ENCODE measurements around the gene ITGB4. TPM values are rescaled to one million over a fixed set of nuclear protein-coding genes. Genes with fewer than 3 reads are reported as not detected.
A peak's percentile ranks its signal among the peaks of the same experiment; 100 is the strongest.

ITGB4 gene
- total RNA-seq, 2 donors from 2014 or later, result 3.4 to 5.1 TPM

DNA sequence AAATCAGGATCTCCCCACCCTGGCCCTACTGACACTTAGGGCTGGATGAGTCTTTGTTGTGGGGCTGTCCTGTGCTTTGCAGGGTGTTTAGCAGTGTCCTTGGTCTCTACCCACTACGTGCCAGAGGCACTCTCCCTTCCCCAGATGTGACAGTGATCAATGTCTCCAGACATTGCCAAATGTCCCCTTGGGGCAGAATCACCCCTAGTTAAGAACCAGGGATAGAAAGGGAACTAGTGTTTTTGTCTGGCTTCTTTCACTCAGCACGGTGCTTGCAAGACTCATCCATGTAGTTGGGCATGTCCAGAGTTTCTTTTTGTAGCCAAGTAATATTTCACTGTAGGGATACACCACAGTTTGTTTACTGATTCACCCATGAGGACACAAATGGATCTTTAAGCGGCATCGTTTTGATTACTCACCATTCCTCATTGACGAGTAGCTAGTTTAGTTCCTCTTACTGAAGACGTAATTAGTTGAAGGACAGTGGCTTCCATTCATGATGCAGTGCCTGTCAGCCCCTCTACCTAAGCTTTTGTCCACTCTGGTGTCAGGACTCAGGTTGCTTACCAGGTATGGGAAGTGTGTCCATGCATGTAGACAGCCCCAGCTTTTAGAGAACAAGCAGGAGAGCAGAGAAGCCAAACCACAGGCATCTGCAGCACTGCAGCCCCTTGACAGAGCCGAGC, 26.0 kb upstream of the ITGB4 start:
- H3K27ac ChIP-seq (ENCODE audit: low read depth, low read length), result no peak overlapping the region
- peaks cover 77% of the 10 kb centered on the region for H3K36me3 ChIP-seq (ENCODE audit: control insufficient read depth, insufficient read depth, low read length)
- H3K9me3 ChIP-seq (ENCODE audit: control insufficient read depth, low read length), result no peaks in the 10 kb centered on the region
- no peak overlapping the region for H3K4me3 Mint-ChIP-seq
- H3K27ac Mint-ChIP-seq, result no peak overlapping the region
- peaks cover 30% of the 10 kb centered on the region for H3K4me1 Mint-ChIP-seq
- 94 to 98% methylated on average over 6 to 7 of the region's 7 CpGs for WGBS, 2 experiments (ENCODE audit: insufficient coverage in 1 of 2, insufficient read length in 1 of 2)
- no peaks in the 10 kb centered on the region for H3K27me3 ChIP-seq (ENCODE audit: control insufficient read depth, insufficient read depth, low read length, poor library complexity, severe bottlenecking)
- H3K27me3 Mint-ChIP-seq (ENCODE audit: insufficient read depth), result no peaks in the 10 kb centered on the region
- no peak for DNase-seq
- H3K9me3 Mint-ChIP-seq, result no peaks in the 10 kb centered on the region
- no peak overlapping the region for H3K4me3 ChIP-seq (ENCODE audit: low read length)
- H3K9ac ChIP-seq (ENCODE audit: extremely low read depth, low read length, poor library complexity, severe bottlenecking), result no peak overlapping the region
- peaks cover 58% of the 10 kb centered on the region for H3K36me3 Mint-ChIP-seq (ENCODE audit: low read depth)
- TF ChIP-seq, protein P1, sequence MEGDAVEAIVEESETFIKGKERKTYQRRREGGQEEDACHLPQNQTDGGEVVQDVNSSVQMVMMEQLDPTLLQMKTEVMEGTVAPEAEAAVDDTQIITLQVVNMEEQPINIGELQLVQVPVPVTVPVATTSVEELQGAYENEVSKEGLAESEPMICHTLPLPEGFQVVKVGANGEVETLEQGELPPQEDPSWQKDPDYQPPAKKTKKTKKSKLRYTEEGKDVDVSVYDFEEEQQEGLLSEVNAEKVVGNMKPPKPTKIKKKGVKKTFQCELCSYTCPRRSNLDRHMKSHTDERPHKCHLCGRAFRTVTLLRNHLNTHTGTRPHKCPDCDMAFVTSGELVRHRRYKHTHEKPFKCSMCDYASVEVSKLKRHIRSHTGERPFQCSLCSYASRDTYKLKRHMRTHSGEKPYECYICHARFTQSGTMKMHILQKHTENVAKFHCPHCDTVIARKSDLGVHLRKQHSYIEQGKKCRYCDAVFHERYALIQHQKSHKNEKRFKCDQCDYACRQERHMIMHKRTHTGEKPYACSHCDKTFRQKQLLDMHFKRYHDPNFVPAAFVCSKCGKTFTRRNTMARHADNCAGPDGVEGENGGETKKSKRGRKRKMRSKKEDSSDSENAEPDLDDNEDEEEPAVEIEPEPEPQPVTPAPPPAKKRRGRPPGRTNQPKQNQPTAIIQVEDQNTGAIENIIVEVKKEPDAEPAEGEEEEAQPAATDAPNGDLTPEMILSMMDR (conservative IDR thresholded peaks at IDR 0.05), result no peak
- peaks cover 8% of the 10 kb centered on the region for H3K4me1 ChIP-seq (ENCODE audit: control insufficient read depth, insufficient read depth, low read length)

DNA sequence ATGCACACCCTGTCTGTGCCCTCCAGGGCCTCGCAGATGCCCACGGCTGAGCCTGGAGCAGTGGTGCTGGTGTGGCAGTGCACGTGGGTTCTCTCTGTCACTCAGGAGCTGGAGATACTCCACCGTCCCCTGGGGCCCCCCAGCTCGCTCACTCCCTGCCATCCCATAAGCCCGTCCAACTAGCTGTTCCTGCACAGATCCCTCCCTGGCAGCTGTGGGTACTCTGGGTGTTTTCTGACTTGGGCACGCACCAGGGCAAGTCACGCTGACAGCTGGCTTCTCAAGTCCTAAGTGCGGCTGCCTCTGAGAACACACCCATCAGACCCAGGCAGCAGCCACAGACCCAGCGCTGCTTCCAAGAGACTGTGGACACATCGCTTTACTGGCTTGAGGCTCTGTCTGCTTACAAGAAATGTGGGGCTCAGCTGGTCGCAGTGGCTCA, 25.4 kb upstream of the ITGB4 start:
- H3K36me3 Mint-ChIP-seq (ENCODE audit: low read depth), result peaks cover 58% of the 10 kb centered on the region
- H3K27me3 Mint-ChIP-seq (ENCODE audit: insufficient read depth), result no peaks in the 10 kb centered on the region
- Histone ChIP-seq H3K4me1 (ENCODE audit: control insufficient read depth, insufficient read depth, low read length) (peaks cover 8% of the 10 kb centered on the region), H3K9me3 (ENCODE audit: control insufficient read depth, low read length) (no peaks in the 10 kb centered on the region), H3K27ac (ENCODE audit: low read depth, low read length) (no peak overlapping the region), H3K27me3 (ENCODE audit: control insufficient read depth, insufficient read depth, low read length, poor library complexity, severe bottlenecking) (no peaks in the 10 kb centered on the region), H3K36me3 (ENCODE audit: control insufficient read depth, insufficient read depth, low read length) (peaks cover 78% of the 10 kb centered on the region), H3K9ac (ENCODE audit: extremely low read depth, low read length, poor library complexity, severe bottlenecking) (no peak overlapping the region), H3K4me3 (ENCODE audit: low read length) (no peak overlapping the region)
- WGBS, 2 experiments (ENCODE audit: insufficient coverage in 1 of 2, insufficient read length in 1 of 2), result 96 to 98% methylated on average over 11 to 12 of the region's 12 CpGs
- DNase-seq, result no peak
- H3K4me1 Mint-ChIP-seq, result peaks cover 30% of the 10 kb centered on the region
- H3K4me3 Mint-ChIP-seq, result no peak overlapping the region
- H3K9me3 Mint-ChIP-seq, result no peaks in the 10 kb centered on the region
- H3K27ac Mint-ChIP-seq, result no peak overlapping the region
- TF ChIP-seq, protein P1 (conservative IDR thresholded peaks at IDR 0.05), result no peak

DNA sequence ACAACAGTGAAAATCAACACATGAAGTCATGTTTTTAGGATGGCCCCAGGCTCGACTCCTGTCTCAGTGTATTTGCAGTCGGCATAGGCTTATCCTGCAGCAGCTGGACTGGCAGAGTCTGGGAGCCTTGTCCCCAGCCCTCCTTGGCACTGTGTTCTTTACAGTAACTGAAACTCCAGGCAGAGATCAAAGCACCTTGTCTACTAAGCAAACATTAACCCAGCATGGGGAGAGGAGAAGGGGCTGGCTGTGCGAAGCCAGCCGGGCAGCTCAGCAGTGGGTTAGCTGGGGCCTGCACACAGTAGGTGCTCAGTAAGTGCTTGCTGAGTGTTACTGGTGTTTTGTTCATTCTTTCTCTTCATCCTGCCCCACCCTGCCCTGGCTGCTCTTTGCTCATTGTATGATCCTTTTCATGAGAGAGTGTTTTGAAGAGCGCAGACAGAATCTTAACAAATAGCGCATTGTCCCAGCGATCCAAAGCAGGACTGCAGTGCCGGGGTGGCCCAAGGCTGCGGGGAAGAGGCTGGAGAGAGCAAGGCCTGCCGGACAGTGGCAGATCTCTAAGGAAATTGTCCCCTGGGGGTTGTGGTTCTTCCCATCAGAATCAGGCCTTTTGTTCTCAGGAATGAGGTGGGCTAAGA, 23.5 kb upstream of the ITGB4 start:
- no peak overlapping the region for H3K9ac ChIP-seq (ENCODE audit: extremely low read depth, low read length, poor library complexity, severe bottlenecking)
- Mint-ChIP-seq H3K27me3 (ENCODE audit: insufficient read depth) (no peaks in the 10 kb centered on the region), H3K4me3 (no peak overlapping the region), H3K4me1 (peaks cover 20% of the 10 kb centered on the region), H3K27ac (peak overlapping the region; percentile 10), H3K36me3 (ENCODE audit: low read depth) (peaks cover 72% of the 10 kb centered on the region), H3K9me3 (no peaks in the 10 kb centered on the region)
- H3K36me3 ChIP-seq (ENCODE audit: control insufficient read depth, insufficient read depth, low read length), result peaks cover 90% of the 10 kb centered on the region
- no peak overlapping the region for H3K4me3 ChIP-seq (ENCODE audit: low read length)
- H3K9me3 ChIP-seq (ENCODE audit: control insufficient read depth, low read length), result no peaks in the 10 kb centered on the region
- WGBS, 2 experiments (ENCODE audit: insufficient coverage in 1 of 2, insufficient read length in 1 of 2), result 90 to 93% methylated on average over 6 to 10 of the region's 10 CpGs
- H3K4me1 ChIP-seq (ENCODE audit: control insufficient read depth, insufficient read depth, low read length), result peaks cover 8% of the 10 kb centered on the region
- H3K27ac ChIP-seq (ENCODE audit: low read depth, low read length), result peak overlapping the region; percentile 56
- DNase-seq, result no peak
- no peaks in the 10 kb centered on the region for H3K27me3 ChIP-seq (ENCODE audit: control insufficient read depth, insufficient read depth, low read length, poor library complexity, severe bottlenecking)
- TF ChIP-seq, protein P1 (conservative IDR thresholded peaks at IDR 0.05), result no peak
